Vagina (tissue), 2 donors: Measurements from ENCODE around the gene ZNF557. TPM values are rescaled to one million over a fixed set of nuclear protein-coding genes. Genes with fewer than 3 reads are reported as not detected.

Experiments used
- DNase-seq, 2 donors: peaks; one replicate each; pipeline ENCODE4 v3.0.0-alpha.2; 2017; ENCODE audit errors: extremely low spot score in 2 of 2
- H3K27ac ChIP-seq: fragments of 200-600 bp; sonication (generic); one replicate; pipeline ENCODE4 v1.5.1; 2019
- H3K27me3 ChIP-seq: fragments of 200-600 bp; sonication (generic); one replicate; pipeline ENCODE4 v1.5.1; 2019
- H3K36me3 ChIP-seq, 2 donors: fragments of 200-600 bp; sonication (generic); one replicate each; pipeline ENCODE4 v1.5.1; 2017 to 2019
- H3K4me1 ChIP-seq: fragments of 200-600 bp; sonication (generic); one replicate; pipeline ENCODE4 v1.5.1; 2019
- H3K4me3 ChIP-seq, 2 donors: fragments of 200-600 bp; sonication (generic); 1 replicate in 1 of 2; 2 replicates in 1 of 2; pipeline ENCODE4 v1.5.1; 2016 to 2019
- H3K9me3 ChIP-seq: fragments of 200-600 bp; sonication (generic); one replicate; pipeline ENCODE4 v1.5.1; 2019
- POLR2A ChIP-seq, 2 donors: fragments of 450-650 bp; IDR thresholded peaks; one replicate each; pipeline ENCODE4 v1.6.1; 2017; ENCODE audit warnings: antibody characterized with exemption in 2 of 2, mild to moderate bottlenecking in 2 of 2, moderate library complexity in 2 of 2
- POLR2AphosphoS5 ChIP-seq, 2 donors: sonication (generic); formaldehyde crosslinking; IDR thresholded peaks; one replicate each; pipeline ENCODE4 v1.9.0; 2017; ENCODE audit warnings: antibody characterized with exemption in 2 of 2, mild to moderate bottlenecking in 2 of 2, low read depth in 1 of 2; ENCODE audit not compliant: insufficient read depth in 1 of 2
- intact Hi-C: fragments of 100-400 bp; cut with DNase I; formaldehyde crosslinking; loops from one replicate; pipeline ENCODE4 v1.15.1; 2023
- total RNA-seq: library from RNA; depleted of rRNA; stranded (reverse); fragments of >200 nt; gene quantifications from one replicate; pipeline ENCODE4 v1.2.3, GENCODE V29; 2016
- TF ChIP-seq, protein P1 (sequence below), 3 experiments: fragments of 450-650 bp in 2 of 3; fragments of 200-600 bp in 1 of 3; sonication (generic) in 1 of 3; IDR thresholded peaks; one replicate each; pipeline ENCODE4 v1.5.1; 2017 to 2019; ENCODE audit warnings: antibody characterized with exemption in 3 of 3, mild to moderate bottlenecking in 2 of 3, moderate library complexity in 2 of 3

ZNF557 gene
- total RNA-seq, 1 donor from 2014 or later = 10.1 TPM

DNA sequence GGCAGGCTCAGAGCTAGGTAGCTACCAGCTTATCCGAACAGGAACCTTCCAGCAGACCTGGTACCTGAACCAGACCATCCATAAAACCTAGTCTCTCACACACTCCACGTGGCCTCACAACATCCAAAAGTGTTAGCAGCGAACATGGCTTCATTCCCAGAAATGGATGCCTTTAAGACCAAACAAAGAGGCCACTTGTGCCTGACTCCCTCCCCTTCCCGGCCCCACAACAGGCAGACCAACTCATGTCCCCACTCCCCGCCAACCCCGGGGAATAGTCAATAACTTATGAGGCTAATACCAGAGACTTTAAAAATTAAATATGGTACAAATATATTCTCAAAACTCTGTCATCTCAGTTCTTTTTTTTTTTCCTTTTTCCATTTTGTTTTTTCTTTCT lies 46.2 kb downstream of the ZNF557 start:
- no peaks in the 10 kb centered on the region for H3K9me3 ChIP-seq
- no peak overlapping the region for H3K27ac ChIP-seq
- H3K4me1 ChIP-seq = no peaks in the 10 kb centered on the region
- H3K27me3 ChIP-seq = no peaks in the 10 kb centered on the region
- no peak for TF ChIP-seq POLR2A (IDR thresholded peaks at IDR 0.05)
- no peak for TF ChIP-seq POLR2AphosphoS5 (IDR thresholded peaks at IDR 0.05; ENCODE audit: insufficient read depth in 1 of 2, low read depth in 1 of 2)
- TF ChIP-seq, protein P1, sequence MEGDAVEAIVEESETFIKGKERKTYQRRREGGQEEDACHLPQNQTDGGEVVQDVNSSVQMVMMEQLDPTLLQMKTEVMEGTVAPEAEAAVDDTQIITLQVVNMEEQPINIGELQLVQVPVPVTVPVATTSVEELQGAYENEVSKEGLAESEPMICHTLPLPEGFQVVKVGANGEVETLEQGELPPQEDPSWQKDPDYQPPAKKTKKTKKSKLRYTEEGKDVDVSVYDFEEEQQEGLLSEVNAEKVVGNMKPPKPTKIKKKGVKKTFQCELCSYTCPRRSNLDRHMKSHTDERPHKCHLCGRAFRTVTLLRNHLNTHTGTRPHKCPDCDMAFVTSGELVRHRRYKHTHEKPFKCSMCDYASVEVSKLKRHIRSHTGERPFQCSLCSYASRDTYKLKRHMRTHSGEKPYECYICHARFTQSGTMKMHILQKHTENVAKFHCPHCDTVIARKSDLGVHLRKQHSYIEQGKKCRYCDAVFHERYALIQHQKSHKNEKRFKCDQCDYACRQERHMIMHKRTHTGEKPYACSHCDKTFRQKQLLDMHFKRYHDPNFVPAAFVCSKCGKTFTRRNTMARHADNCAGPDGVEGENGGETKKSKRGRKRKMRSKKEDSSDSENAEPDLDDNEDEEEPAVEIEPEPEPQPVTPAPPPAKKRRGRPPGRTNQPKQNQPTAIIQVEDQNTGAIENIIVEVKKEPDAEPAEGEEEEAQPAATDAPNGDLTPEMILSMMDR (IDR thresholded peaks at IDR 0.05) = no peak
- intact Hi-C loops = no loop called here
- H3K4me3 ChIP-seq = no peak overlapping the region
- H3K36me3 ChIP-seq = peaks cover 0 to 27% of the 10 kb centered on the region in 2 donors
- DNase-seq = no peak

GRCh38 chr19:7117248-7117647 lies 47.7 kb downstream of the ZNF557 start:
- TF ChIP-seq POLR2AphosphoS5 (IDR thresholded peaks at IDR 0.05; ENCODE audit: insufficient read depth in 1 of 2, low read depth in 1 of 2) = peak in 1 of 2 donors; percentile 21
- TF ChIP-seq POLR2A (IDR thresholded peaks at IDR 0.05) = no peak
- H3K9me3 ChIP-seq = no peaks in the 10 kb centered on the region
- no peak overlapping the region for H3K4me3 ChIP-seq
- peaks cover 0 to 40% of the 10 kb centered on the region in 2 donors for H3K36me3 ChIP-seq
- no peaks in the 10 kb centered on the region for H3K4me1 ChIP-seq
- no peak for DNase-seq
- intact Hi-C loops = no loop called here
- H3K27me3 ChIP-seq = no peaks in the 10 kb centered on the region
- H3K27ac ChIP-seq = no peak overlapping the region

GRCh38 chr19:7119582-7119981 lies 50.1 kb downstream of the ZNF557 start:
- TF ChIP-seq, protein P1 (IDR thresholded peaks at IDR 0.05) = no peak
- TF ChIP-seq POLR2AphosphoS5 (IDR thresholded peaks at IDR 0.05; ENCODE audit: insufficient read depth in 1 of 2, low read depth in 1 of 2) (no peak), POLR2A (IDR thresholded peaks at IDR 0.05) (no peak)
- H3K36me3 ChIP-seq = peaks cover 0 to 51% of the 10 kb centered on the region in 2 donors
- intact Hi-C loops = no loop called here

DNA sequence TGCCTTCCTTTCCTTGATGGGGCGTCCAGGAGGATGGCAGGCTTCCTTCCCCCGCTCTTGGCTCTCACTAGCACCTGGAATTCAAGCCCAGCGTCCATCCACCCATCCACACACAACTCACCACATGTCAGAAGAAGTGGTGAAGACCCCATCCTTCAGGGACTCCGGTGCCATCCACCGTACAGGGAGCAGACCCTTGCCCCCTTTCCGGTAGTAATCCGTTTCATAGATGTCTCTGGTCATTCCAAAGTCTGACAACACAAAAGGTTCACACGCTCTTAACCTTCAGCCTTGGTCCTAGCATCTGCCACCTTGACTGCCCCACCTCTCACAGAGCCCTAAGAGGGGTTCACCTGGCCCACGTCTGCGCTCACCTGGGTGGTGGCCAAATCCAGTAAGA lies 51.0 kb downstream of the ZNF557 start:
- Histone ChIP-seq H3K4me1 (no peaks in the 10 kb centered on the region), H3K9me3 (peaks cover under 1% of the 10 kb centered on the region), H3K27ac (no peak overlapping the region), H3K4me3 (no peak overlapping the region), H3K27me3 (no peaks in the 10 kb centered on the region), H3K36me3 (peaks cover 0 to 55% of the 10 kb centered on the region in 2 donors)
- intact Hi-C loops = no loop called here
- DNase-seq = no peak
- no peak for TF ChIP-seq POLR2A (IDR thresholded peaks at IDR 0.05)
- TF ChIP-seq, protein P1 (IDR thresholded peaks at IDR 0.05) = no peak
- TF ChIP-seq POLR2AphosphoS5 (IDR thresholded peaks at IDR 0.05; ENCODE audit: insufficient read depth in 1 of 2, low read depth in 1 of 2) = no peak

More at GRCh38 chr19:7119582-7119981, 50.1 kb downstream of the ZNF557 start:
- no peak overlapping the region for H3K27ac ChIP-seq
- DNase-seq = no peak
- no peaks in the 10 kb centered on the region for H3K9me3 ChIP-seq
- no peaks in the 10 kb centered on the region for H3K27me3 ChIP-seq
- no peak overlapping the region for H3K4me3 ChIP-seq
- H3K4me1 ChIP-seq = no peaks in the 10 kb centered on the region

DNA sequence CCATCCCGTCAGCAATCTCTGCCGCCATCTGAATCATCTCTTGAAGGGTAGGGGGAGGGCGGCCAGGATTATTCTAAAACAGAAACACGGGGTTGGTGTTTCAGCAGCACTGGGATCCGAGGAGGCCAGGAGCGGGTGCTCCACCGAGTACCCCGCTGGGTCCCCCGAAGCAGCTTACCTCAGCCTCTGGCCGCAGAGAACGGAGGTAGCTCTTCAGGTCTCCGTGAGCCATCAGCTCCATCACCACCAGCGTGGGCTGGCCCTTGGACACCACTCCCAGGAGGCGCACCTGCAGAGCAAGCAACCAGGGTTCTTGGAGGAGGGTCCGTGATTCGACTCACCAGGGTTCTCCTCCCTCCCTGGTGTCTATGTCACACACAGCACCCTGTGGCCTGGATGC lies 53.2 kb downstream of the ZNF557 start:
- no peaks in the 10 kb centered on the region for H3K27me3 ChIP-seq
- peaks cover 12% of the 10 kb centered on the region for H3K9me3 ChIP-seq
- no peak for DNase-seq
- no peak overlapping the region for H3K4me3 ChIP-seq
- no peaks in the 10 kb centered on the region for H3K4me1 ChIP-seq
- TF ChIP-seq, protein P1 (IDR thresholded peaks at IDR 0.05) = no peak
- TF ChIP-seq POLR2AphosphoS5 (IDR thresholded peaks at IDR 0.05; ENCODE audit: insufficient read depth in 1 of 2, low read depth in 1 of 2) (no peak), POLR2A (IDR thresholded peaks at IDR 0.05) (no peak)
- intact Hi-C loops = no loop called here
- H3K27ac ChIP-seq = no peak overlapping the region
- peaks cover 9 to 68% of the 10 kb centered on the region in 2 donors for H3K36me3 ChIP-seq
